GM19351 (cell line): ENCODE results near the gene TAS2R9.
"Not testable (repeated sequence)": the region's sequence is repeated elsewhere in the genome, so short reads cannot be mapped to it uniquely, and the experiment has no call there.

Source experiments
- ATAC-seq: cut with Tn5 transposase; IDR thresholded peaks from one replicate; pipeline ENCODE4 v1.9.1; 2021; ENCODE audit warnings: mild to moderate bottlenecking, moderate library complexity; ENCODE audit not compliant: unreplicated experiment

TAS2R9 gene, protein sequence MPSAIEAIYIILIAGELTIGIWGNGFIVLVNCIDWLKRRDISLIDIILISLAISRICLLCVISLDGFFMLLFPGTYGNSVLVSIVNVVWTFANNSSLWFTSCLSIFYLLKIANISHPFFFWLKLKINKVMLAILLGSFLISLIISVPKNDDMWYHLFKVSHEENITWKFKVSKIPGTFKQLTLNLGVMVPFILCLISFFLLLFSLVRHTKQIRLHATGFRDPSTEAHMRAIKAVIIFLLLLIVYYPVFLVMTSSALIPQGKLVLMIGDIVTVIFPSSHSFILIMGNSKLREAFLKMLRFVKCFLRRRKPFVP

GRCh38 chr12:10810068-10810467 is at the start of gene TAS2R9:
Gene TAS2R9 (minus strand): TSS chr12:10810168. CDS start chr12:10810075, 93 bp downstream.
- ATAC-seq, result no peak

DNA sequence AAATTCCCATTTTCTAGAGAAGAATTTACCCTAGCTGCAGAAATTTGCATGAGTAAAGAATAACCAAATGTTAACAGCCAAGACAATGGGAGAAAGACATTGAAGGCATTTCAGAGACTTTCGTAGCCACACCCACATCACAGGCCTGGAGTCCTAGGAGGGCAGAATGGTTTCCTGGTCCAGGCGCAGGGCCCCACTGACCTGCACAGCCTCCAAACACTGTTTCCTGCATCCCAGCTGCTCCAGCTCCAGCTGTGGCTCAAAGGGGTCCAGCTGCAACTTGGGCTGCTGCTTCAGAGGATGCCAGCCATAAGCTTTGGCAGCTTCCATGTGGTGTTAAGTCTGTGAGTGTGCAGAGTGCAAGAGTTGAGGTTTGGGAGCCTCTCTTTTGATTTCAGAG is 45.8 kb upstream of the TAS2R9 start:
- ATAC-seq, result no peak

GRCh38 chr12:10853776-10854175 is 43.8 kb upstream of the TAS2R9 start:
- ATAC-seq, result no peak

DNA sequence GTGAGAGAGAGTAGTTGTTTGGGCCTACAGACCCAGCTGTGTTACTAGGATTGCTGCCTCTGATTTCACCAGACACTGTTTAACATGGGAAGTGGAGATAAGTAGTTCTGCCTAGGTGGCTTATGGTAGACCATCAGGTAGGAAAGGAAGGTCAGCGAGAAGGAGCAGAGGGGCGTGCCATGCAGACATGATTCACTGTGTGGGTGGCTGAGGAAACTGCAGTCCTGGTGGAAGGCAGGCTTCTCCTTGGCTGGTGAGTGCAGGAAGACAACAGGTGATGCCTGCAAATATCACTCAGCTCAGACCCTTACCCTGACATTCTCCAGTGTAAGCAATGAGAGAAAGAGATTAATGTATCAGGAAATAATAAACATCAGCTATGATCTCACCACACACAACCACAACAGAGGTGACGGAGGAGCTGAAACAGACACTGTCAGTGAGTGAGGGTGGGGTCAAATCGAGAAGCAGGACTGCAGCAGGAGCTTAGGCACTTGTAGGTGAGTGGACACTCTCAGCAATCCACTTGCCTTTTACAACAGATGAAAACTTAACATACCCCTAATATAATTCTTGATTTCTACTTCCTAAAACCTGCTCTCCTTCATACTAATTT is 41.4 kb upstream of the TAS2R9 start:
- no peak for ATAC-seq

DNA sequence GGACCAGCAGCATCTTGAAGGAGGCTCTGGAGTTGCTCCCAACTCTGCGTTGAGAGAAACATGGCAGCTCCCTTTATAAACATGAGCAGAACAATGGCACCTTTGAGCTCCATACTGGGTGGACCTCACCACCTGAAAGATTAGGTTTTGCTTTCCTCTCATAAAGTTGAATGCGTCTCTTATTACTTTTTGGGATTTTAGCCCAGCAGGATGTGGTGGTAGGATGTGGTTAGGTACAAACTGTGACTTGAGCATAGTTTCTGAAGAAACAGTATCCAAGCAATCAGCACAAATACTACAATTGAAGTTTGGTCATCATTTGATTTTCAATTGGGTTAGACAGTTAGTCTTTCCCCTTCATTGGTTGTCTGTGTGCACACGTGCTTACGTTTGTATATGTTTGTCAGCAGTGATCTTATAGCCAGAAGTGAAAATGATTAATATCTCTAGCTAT is 39.5 kb upstream of the TAS2R9 start, which contains the start of gene PRR4:
PRR4 (minus strand) TSS at position 51 of the 454 bp plus-strand sequence; CDS start at position 13, 38 bp downstream.
- ATAC-seq, result no peak

- no peak for ATAC-seq
Measured at GRCh38 chr12:10847744-10848143, 37.8 kb upstream of the TAS2R9 start.

DNA sequence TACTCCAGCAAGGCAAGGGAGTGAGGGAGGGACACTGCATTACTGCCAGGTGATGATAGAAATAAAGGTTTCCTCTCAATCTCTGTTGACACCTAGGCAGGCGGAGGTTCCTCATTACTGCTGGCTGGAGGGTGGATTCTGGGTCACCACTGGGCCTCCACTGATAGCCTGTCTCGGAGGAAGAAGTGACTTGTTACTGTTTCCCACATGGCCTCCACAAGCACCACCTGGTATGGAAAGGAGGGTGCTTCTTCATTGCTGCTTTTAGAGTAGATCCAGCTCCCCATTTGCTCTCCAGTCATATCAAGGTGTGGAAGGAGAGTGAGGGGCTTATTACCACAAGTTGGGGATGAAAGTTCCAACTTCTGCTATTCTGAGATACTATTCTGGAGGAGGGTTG is 32.9 kb upstream of the TAS2R9 start:
- ATAC-seq, result no peak

- no peak for ATAC-seq
Measured at GRCh38 chr12:10838461-10838860, 28.5 kb upstream of the TAS2R9 start.

GRCh38 chr12:10829994-10830393 is 20.0 kb upstream of the TAS2R9 start:
- no peak for ATAC-seq

- no peak for ATAC-seq
Measured at GRCh38 chr12:10826258-10826657, 16.3 kb upstream of the TAS2R9 start, which contains the start of gene TAS2R10. Gene TAS2R10 (minus strand): TSS chr12:10826358. CDS start chr12:10826269, 89 bp downstream.

GRCh38 chr12:10824957-10825356 is 15.0 kb upstream of the TAS2R9 start:
- no peak for ATAC-seq

- no peak for ATAC-seq
Measured at GRCh38 chr12:10811883-10812536, 2.0 kb upstream of the TAS2R9 start.

DNA sequence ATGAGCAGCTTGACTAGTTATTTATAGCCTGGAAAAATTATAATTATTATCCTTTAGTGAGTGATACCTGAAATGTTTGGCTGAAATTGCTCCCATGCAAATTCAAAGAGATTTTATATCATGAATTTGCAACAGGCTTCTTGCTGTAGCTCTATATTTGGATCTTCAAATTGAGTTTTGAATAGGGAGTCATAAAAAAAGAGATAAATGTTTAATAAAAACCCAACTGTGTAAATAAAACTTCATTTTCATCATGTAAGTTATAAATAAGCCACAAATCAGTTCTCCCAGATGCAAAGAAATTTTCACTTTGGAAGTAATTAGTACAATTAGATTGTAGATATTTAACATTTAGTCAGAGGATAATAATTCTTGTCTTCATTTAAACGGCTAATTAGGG is 2.8 kb downstream of the TAS2R9 start, which contains the start of gene TAS2R8:
TAS2R8 (minus strand) TSS at position 101 of the 400 bp plus-strand sequence. CDS start 306 bp downstream, outside the sequence.
- no peak for ATAC-seq

DNA sequence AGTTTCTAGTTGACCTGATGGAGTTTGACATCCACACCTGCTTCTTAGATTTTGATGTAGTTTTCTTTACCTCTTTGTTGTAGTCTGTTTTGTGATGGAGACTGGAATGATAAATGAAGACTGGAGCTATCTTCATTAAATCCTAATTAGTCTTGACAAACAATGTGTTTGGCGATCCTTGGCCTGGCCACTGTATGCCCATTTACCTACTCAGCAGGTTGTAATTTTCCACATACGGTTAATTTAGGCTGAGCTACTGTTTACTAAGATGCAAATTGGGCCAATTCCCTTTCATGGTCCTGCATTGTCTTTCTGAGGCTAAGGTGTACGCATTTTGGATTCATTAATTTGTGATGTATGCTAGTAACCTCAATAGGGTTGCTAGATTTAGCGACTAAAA is 7.4 kb downstream of the TAS2R9 start, which contains the start of gene TAS2R7:
TAS2R7 (minus strand) TSS at position 41 of the 400 bp plus-strand sequence. CDS start 57 bp downstream, outside the sequence.
- ATAC-seq, result no peak

- no peak for ATAC-seq
Measured at GRCh38 chr12:10801741-10802140, 8.2 kb downstream of the TAS2R9 start.

DNA sequence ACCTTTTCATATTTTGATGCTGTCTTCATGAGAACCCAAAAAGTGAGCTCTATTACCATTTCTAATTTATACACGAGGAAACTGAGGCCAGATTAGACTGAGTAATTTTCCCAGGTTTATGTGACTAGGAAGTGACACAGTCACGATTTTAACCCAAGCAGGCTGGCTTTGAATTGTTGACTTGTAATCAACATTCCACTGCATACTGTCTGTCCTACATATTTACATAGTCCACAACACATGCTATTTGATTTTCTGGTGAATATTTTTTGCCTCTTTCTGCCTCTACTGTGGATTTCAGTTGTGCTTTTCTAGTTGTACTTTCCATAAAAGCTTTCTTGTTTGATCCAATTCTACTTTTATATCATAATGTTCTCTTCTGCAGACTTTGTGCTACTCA is 15.7 kb downstream of the TAS2R9 start:
- no peak for ATAC-seq

DNA sequence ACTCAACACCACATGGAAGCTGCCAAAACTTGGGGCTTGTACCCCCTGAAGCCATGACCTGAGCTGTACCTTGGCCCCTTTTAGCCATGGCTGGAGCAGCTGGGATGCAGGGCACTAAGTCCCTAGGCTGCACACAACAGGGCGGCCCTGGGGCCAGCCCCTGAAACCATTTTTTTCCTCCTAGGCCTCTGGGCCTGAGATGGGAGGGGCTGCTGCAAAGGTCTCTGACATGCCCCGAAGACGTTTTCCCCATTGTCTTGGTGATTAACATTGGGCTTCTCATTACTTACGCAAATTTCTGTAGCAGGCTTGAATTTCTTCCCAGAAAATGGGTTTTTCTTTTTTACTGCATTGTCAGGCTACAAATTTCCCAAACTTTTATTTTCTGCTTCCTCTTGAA is 18.2 kb downstream of the TAS2R9 start:
- ATAC-seq, result not testable (repeated sequence)

GRCh38 chr12:10783252-10783651 is 26.7 kb downstream of the TAS2R9 start:
- ATAC-seq, result no peak

GRCh38 chr12:10779103-10779502 is 30.9 kb downstream of the TAS2R9 start:
- no peak for ATAC-seq

DNA sequence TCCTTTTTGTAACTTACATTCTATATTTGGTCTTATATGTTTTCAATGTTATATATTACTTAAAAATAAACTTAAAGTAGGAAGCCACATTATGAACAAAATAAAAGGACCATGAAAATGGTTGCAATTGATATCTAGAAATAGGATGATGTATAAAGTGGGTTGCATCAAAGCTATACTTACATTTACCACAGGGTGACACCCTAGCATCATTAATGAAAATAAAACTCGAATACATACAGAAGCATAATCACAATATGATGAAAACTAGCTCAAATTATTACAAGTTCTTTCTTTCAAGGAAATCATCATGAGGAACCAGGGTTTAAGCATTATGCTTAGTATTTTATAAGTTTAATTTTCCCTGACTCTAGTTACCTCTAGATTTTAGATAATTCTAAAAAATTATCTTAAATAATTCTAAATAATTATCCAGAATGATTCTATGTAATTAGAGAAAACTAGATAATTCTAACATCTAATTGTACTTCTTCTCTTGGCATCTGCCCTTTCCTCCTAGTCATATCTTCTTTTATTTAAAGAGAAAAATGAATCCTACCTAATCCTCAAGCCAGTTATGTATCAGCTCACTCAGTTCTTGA is 38.7 kb downstream of the TAS2R9 start:
- ATAC-seq, result no peak

DNA sequence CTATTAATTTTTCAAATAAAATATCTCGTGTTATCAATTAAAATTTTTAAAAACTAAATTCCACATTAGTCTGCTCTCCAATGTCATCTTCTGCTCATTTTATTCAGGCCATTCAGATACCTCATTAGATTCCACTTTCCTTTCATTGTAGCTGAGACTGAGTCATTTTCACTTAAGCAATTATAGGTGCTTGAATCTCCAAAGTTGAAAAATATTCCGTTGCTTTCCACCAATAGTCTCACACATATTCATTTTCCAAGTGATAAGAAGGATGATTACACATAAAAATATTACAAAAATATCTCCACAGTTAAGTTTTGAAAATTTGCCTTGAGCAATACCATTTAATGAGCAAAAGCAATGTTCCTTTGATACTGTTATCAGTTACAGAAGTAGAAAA is 50.3 kb downstream of the TAS2R9 start:
- no peak for ATAC-seq
